ENCODE data around the gene RETREG3. TPM values are rescaled to one million over a fixed set of nuclear protein-coding genes. Genes with fewer than 3 reads are reported as not detected.
"Not testable (repeated sequence)": the region's sequence is repeated elsewhere in the genome, so short reads cannot be mapped to it uniquely, and the experiment has no call there.

RETREG3 gene
- total and polyA plus RNA-seq, 2 experiments from 2014 or later: 36.3 to 66.7 TPM

- TF ChIP-seq EZH2phosphoT487 (IDR thresholded peaks at IDR 0.05; ENCODE audit: insufficient read depth, low read depth) (no peak), EZH2 (IDR thresholded peaks at IDR 0.05; ENCODE audit: insufficient read depth, poor library complexity, severe bottlenecking) (no peak)
- H3K4me2 ChIP-seq (ENCODE audit: unreplicated experiment): no peak overlapping the region
- no peaks in the 10 kb centered on the region for H3K9me3 ChIP-seq (ENCODE audit: low read depth)
- DNase-seq: no peak
- H3F3A ChIP-seq (ENCODE audit: insufficient read depth): 0 out of 2 replicates have a peak, but pooled peaks cover 15% of the 10 kb centered on the region
- H3K4me3 ChIP-seq: no peak overlapping the region
- in situ Hi-C loops (cut with MboI): no loop called here
- no peak overlapping the region for H2AFZ ChIP-seq
- no peaks in the 10 kb centered on the region for H3K4me1 ChIP-seq (ENCODE audit: insufficient read depth)
- H3K9ac ChIP-seq: no peak overlapping the region
- no peaks in the 10 kb centered on the region for H3K9me2 ChIP-seq (ENCODE audit: insufficient read depth)
- H3K27ac ChIP-seq: no peak overlapping the region
- H3K36me3 ChIP-seq (ENCODE audit: low read depth): no peaks in the 10 kb centered on the region; the same call in 1 of the 2 replicates
- 82 to 87% methylated on average over 8 of the region's 8 CpGs for WGBS, 2 experiments (ENCODE audit: low coverage in 1 of 2, low lambda C conversion rate in 2 of 2, missing lambda C conversion rate in 2 of 2)
- no peaks in the 10 kb centered on the region for H4K20me1 ChIP-seq (ENCODE audit: insufficient read depth)
- no peaks in the 10 kb centered on the region for H3K27me3 ChIP-seq (replicated peaks; ENCODE audit: insufficient read depth)
- no peaks in the 10 kb centered on the region for H3K79me2 ChIP-seq (ENCODE audit: insufficient read depth)
Measured at GRCh38 chr17:42544874-42545283, 64.3 kb downstream of the RETREG3 start.

- TF ChIP-seq EZH2 (IDR thresholded peaks at IDR 0.05; ENCODE audit: insufficient read depth, poor library complexity, severe bottlenecking) (no peak), EZH2phosphoT487 (IDR thresholded peaks at IDR 0.05; ENCODE audit: insufficient read depth, low read depth) (no peak)
- DNase-seq: no peak
- no peaks in the 10 kb centered on the region for H3K27me3 ChIP-seq (replicated peaks; ENCODE audit: insufficient read depth)
- WGBS, 2 experiments (ENCODE audit: low coverage in 1 of 2, low lambda C conversion rate in 2 of 2, missing lambda C conversion rate in 2 of 2): 83 to 87% methylated on average over 32 to 38 of the region's 39 CpGs
- no peaks in the 10 kb centered on the region for H3K9me3 ChIP-seq (ENCODE audit: low read depth)
- no peaks in the 10 kb centered on the region for H4K20me1 ChIP-seq (ENCODE audit: insufficient read depth)
- H3K9ac ChIP-seq: no peak overlapping the region
- H2AFZ ChIP-seq: no peak overlapping the region
- H3K4me1 ChIP-seq (ENCODE audit: insufficient read depth): no peaks in the 10 kb centered on the region
- H3F3A ChIP-seq (ENCODE audit: insufficient read depth): 0 out of 2 replicates have a peak, but pooled peaks cover 15% of the 10 kb centered on the region
- no peak overlapping the region for H3K4me2 ChIP-seq (ENCODE audit: unreplicated experiment)
- H3K79me2 ChIP-seq (ENCODE audit: insufficient read depth): no peaks in the 10 kb centered on the region
- no peak overlapping the region for H3K27ac ChIP-seq
- H3K4me3 ChIP-seq: no peak overlapping the region
- in situ Hi-C loops (cut with MboI): no loop called here
- H3K36me3 ChIP-seq (ENCODE audit: low read depth): peaks cover 5% of the 10 kb centered on the region; the same call in 1 of the 2 replicates
- no peaks in the 10 kb centered on the region for H3K9me2 ChIP-seq (ENCODE audit: insufficient read depth)
Measured at GRCh38 chr17:42543190-42544079, 65.7 kb downstream of the RETREG3 start.

- peaks cover 5% of the 10 kb centered on the region; the same call in 1 of the 2 replicates for H3K36me3 ChIP-seq (ENCODE audit: low read depth)
- in situ Hi-C loops (cut with MboI): no loop called here
Measured at GRCh38 chr17:42541041-42541833, 67.9 kb downstream of the RETREG3 start.

GRCh38 chr17:42540558-42540957, 68.6 kb downstream of the RETREG3 start:
- H3K4me3 ChIP-seq; H3K9ac ChIP-seq; H3K4me1 ChIP-seq (ENCODE audit: insufficient read depth); H2AFZ ChIP-seq; in situ Hi-C loops (cut with MboI); H3K36me3 ChIP-seq (ENCODE audit: low read depth); H4K20me1 ChIP-seq (ENCODE audit: insufficient read depth); H3K9me2 ChIP-seq (ENCODE audit: insufficient read depth); DNase-seq; H3K4me2 ChIP-seq (ENCODE audit: unreplicated experiment); H3K27me3 ChIP-seq (replicated peaks; ENCODE audit: insufficient read depth); H3K27ac ChIP-seq; H3K9me3 ChIP-seq (ENCODE audit: low read depth): not testable (repeated sequence)
- 77 to 98% methylated on average over 3 to 4 of the region's 4 CpGs for WGBS, 2 experiments (ENCODE audit: low coverage in 1 of 2, low lambda C conversion rate in 2 of 2, missing lambda C conversion rate in 2 of 2)
- peaks cover 12% of the 10 kb centered on the region; the same call in 1 of the 2 replicates for H3K79me2 ChIP-seq (ENCODE audit: insufficient read depth)
- 0 out of 2 replicates have a peak, but pooled peaks cover 15% of the 10 kb centered on the region for H3F3A ChIP-seq (ENCODE audit: insufficient read depth)

More at GRCh38 chr17:42541041-42541833, 67.9 kb downstream of the RETREG3 start:
- peaks cover 4% of the 10 kb centered on the region; the same call in 1 of the 2 replicates for H3K4me1 ChIP-seq (ENCODE audit: insufficient read depth)
- no peaks in the 10 kb centered on the region for H3K9me3 ChIP-seq (ENCODE audit: low read depth)
- H3K27me3 ChIP-seq (replicated peaks; ENCODE audit: insufficient read depth): no peaks in the 10 kb centered on the region
- DNase-seq: no peak
- H2AFZ ChIP-seq: no peak overlapping the region
- H4K20me1 ChIP-seq (ENCODE audit: insufficient read depth): no peaks in the 10 kb centered on the region
- WGBS, 2 experiments (ENCODE audit: low coverage in 1 of 2, low lambda C conversion rate in 2 of 2, missing lambda C conversion rate in 2 of 2): 84 to 87% methylated on average over 17 of the region's 17 CpGs
- 0 out of 2 replicates have a peak, but pooled peaks cover 15% of the 10 kb centered on the region for H3F3A ChIP-seq (ENCODE audit: insufficient read depth)
- TF ChIP-seq EZH2phosphoT487 (IDR thresholded peaks at IDR 0.05; ENCODE audit: insufficient read depth, low read depth): no peak
- TF ChIP-seq EZH2 (IDR thresholded peaks at IDR 0.05; ENCODE audit: insufficient read depth, poor library complexity, severe bottlenecking): no peak
- H3K4me2 ChIP-seq (ENCODE audit: unreplicated experiment): no peak overlapping the region
- peaks cover 12% of the 10 kb centered on the region; the same call in 1 of the 2 replicates for H3K79me2 ChIP-seq (ENCODE audit: insufficient read depth)
- no peak overlapping the region for H3K27ac ChIP-seq
- no peak overlapping the region for H3K4me3 ChIP-seq
- no peaks in the 10 kb centered on the region for H3K9me2 ChIP-seq (ENCODE audit: insufficient read depth)
- H3K9ac ChIP-seq: no peak overlapping the region
